HCT116 (cell line): ENCODE measurements around the gene SCN4A. TPM values are rescaled to one million over a fixed set of nuclear protein-coding genes. Genes with fewer than 3 reads are reported as not detected.

Source experiments
- ATAC-seq: fragments of 200-7000 bp; cut with Tn5 transposase; 2 replicates; pipeline ENCODE4 v1.9.1; 2020; ENCODE audit warnings: mild to moderate bottlenecking, moderate library complexity
- BruUV-seq: library from RNA; stranded (reverse); fragments of 400-500 nt; replicated peaks from 2 replicates; lab custom pipeline; 2021; lab: Mats Ljungman, UMichigan
- CTCF ChIA-PET: fragments of 300-600 bp; sonication (Branson Sonifier 250); formaldehyde crosslinking; loops from one replicate; lab custom pipeline; 2021; ENCODE audit warnings: antibody characterized with exemption; lab: Charles Lee
- POLR2A ChIA-PET: fragments of 300-600, 350-600 bp; sonication (Branson Sonifier 250); formaldehyde crosslinking; loops from one replicate; lab custom pipeline; 2021; ENCODE audit warnings: antibody characterized with exemption; lab: Charles Lee
- RAD21 ChIA-PET, 2 experiments: fragments of 300-600 bp; sonication (Branson Sonifier 250); formaldehyde crosslinking; loops; one replicate each; lab custom pipeline; 2023; ENCODE audit warnings: low total read pairs in 2 of 2; ENCODE audit not compliant: uncharacterized antibody in 2 of 2, unreplicated experiment in 2 of 2, low non-redundant PET in 1 of 2; lab: Charles Lee
- DNase-seq: peaks from one replicate; pipeline ENCODE4 v3.0.0-alpha.2; 2010; ENCODE audit warnings: low read depth, low spot score
- H2AFZ ChIP-seq: fragments of 200-600 bp; shearing (Covaris generic), sonication (generic); 2 replicates; pipeline ENCODE4 v1.6.1; 2017; ENCODE audit warnings: low read depth, mixed run types, mixed read lengths, antibody characterized with exemption, low read length; ENCODE audit not compliant: poor library complexity, severe bottlenecking
- H3K27ac ChIP-seq: 2 replicates; pipeline ENCODE4 v1.5.1; 2012; ENCODE audit warnings: low read depth, low read length
- H3K27me3 ChIP-seq: fragments of 200-600 bp; sonication (generic); 2 replicates; pipeline ENCODE4 v1.6.1; 2016; ENCODE audit warnings: mixed run types, low read length, mixed read lengths; ENCODE audit not compliant: insufficient read depth
- H3K36me3 ChIP-seq, 2 experiments: fragments of 200-500 bp in 1 of 2; fragments of 200-600 bp in 1 of 2; sonication (Bioruptor generic) in 1 of 2; sonication (generic) in 1 of 2; 2 replicates each; pipeline versions ENCODE4 v1.5.1 to v1.6.1; 2014 to 2016; ENCODE audit warnings: low read length in 2 of 2, inconsistent platforms in 1 of 2, mixed read lengths in 1 of 2, mixed run types in 1 of 2; ENCODE audit not compliant: insufficient read depth in 2 of 2, control insufficient read depth in 1 of 2
- H3K4me1 ChIP-seq, 2 experiments: fragments of 200-600 bp in 1 of 2; sonication (generic) in 1 of 2; 2 replicates each; pipeline versions ENCODE4 v1.5.1 to v1.6.1; 2012 to 2017; ENCODE audit warnings: low read length in 2 of 2, inconsistent platforms in 1 of 2, mild to moderate bottlenecking in 1 of 2, mixed read lengths in 1 of 2, mixed run types in 1 of 2, moderate library complexity in 1 of 2; ENCODE audit not compliant: insufficient read depth in 2 of 2, control insufficient read depth in 1 of 2
- H3K4me2 ChIP-seq: fragments of 200-600 bp; sonication (generic); 2 replicates; pipeline ENCODE4 v1.6.1; 2017; ENCODE audit warnings: mixed run types, low read length, mixed read lengths
- H3K4me3 ChIP-seq, 2 experiments: fragments of 200-600 bp in 1 of 2; sonication (generic) in 1 of 2; replicated peaks in 1 of 2; 2 replicates each; pipeline ENCODE4 v1.5.1; 2011 to 2016; ENCODE audit warnings: low read length in 2 of 2, control low read depth in 1 of 2, low read depth in 1 of 2, mild to moderate bottlenecking in 1 of 2, mixed read lengths in 1 of 2, mixed run types in 1 of 2
- H3K79me2 ChIP-seq: fragments of 200-600 bp; sonication (generic); 2 replicates; pipeline ENCODE4 v1.6.1; 2017; ENCODE audit warnings: mild to moderate bottlenecking, mixed run types, low read length, moderate library complexity, mixed read lengths; ENCODE audit not compliant: insufficient read depth
- H3K9ac ChIP-seq: fragments of 200-600 bp; sonication (generic); 2 replicates; pipeline ENCODE4 v1.6.1; 2016; ENCODE audit warnings: low read length, mixed read lengths
- H3K9me2 ChIP-seq: fragments of 200-600 bp; sonication (generic), shearing (Covaris generic); 2 replicates; pipeline ENCODE4 v1.6.1; 2017; ENCODE audit warnings: mixed run types, mild to moderate bottlenecking, moderate library complexity; ENCODE audit not compliant: insufficient read depth
- H3K9me3 ChIP-seq, 2 experiments: fragments of 200-500 bp in 1 of 2; fragments of 200-600 bp in 1 of 2; sonication (Bioruptor generic) in 1 of 2; sonication (generic) in 1 of 2; 2 replicates each; pipeline ENCODE4 v1.6.1; 2014 to 2017; ENCODE audit warnings: low read length in 2 of 2, mixed read lengths in 2 of 2, inconsistent platforms in 1 of 2, low read depth in 1 of 2, mild to moderate bottlenecking in 1 of 2, mixed run types in 1 of 2, moderate library complexity in 1 of 2; ENCODE audit not compliant: control insufficient read depth in 1 of 2, insufficient read depth in 1 of 2
- H4K20me1 ChIP-seq: fragments of 200-600 bp; sonication (generic), shearing (Covaris generic); 2 replicates; pipeline ENCODE4 v1.6.1; 2017; ENCODE audit warnings: mixed run types, mild to moderate bottlenecking, moderate library complexity; ENCODE audit not compliant: insufficient read depth
- ATF3 ChIP-seq: IDR thresholded peaks from 2 replicates; pipeline ENCODE4 v1.6.1; 2012
- CBX3 ChIP-seq: IDR thresholded peaks from 2 replicates; pipeline ENCODE4 v1.6.1; 2012; ENCODE audit warnings: low read depth
- CTCF ChIP-seq, 3 experiments: fragments of 200-600 bp in 1 of 3; sonication (generic) in 1 of 3; IDR thresholded peaks in 2 of 3; conservative IDR thresholded peaks in 1 of 3; 2 replicates each; pipeline ENCODE4 v1.5.1; 2012 to 2017; ENCODE audit warnings: low read depth in 2 of 3, low read length in 2 of 3, antibody characterized with exemption in 1 of 3, borderline replicate concordance in 1 of 3, control low read depth in 1 of 3, mild to moderate bottlenecking in 1 of 3, mixed read lengths in 1 of 3, mixed run types in 1 of 3, moderate library complexity in 1 of 3; ENCODE audit not compliant: insufficient read depth in 1 of 3
- EZH2 ChIP-seq: fragments of 200-600 bp; sonication (generic); IDR thresholded peaks from 2 replicates; pipeline ENCODE4 v1.6.1; 2017; ENCODE audit warnings: antibody characterized with exemption, mixed run types
- EZH2phosphoT487 ChIP-seq: fragments of 200-600 bp; IDR thresholded peaks from 2 replicates; pipeline ENCODE4 v1.6.1; 2018; ENCODE audit warnings: antibody characterized with exemption, borderline replicate concordance
- FOSL1 ChIP-seq: IDR thresholded peaks from 2 replicates; pipeline ENCODE4 v1.6.1; 2012; ENCODE audit warnings: low read depth
- JUND ChIP-seq: IDR thresholded peaks from 2 replicates; pipeline ENCODE4 v1.6.1; 2012
- MAX ChIP-seq: IDR thresholded peaks from 2 replicates; pipeline ENCODE4 v1.6.1; 2012
- POLR2A ChIP-seq: IDR thresholded peaks from 2 replicates; pipeline ENCODE4 v1.7.0; 2011; ENCODE audit warnings: borderline replicate concordance; ENCODE audit not compliant: insufficient read depth, insufficient read length; ENCODE audit errors: extremely low read depth
- SIN3A ChIP-seq: IDR thresholded peaks from 2 replicates; pipeline ENCODE4 v1.6.1; 2012; ENCODE audit warnings: low read depth
- YY1 ChIP-seq: IDR thresholded peaks from 2 replicates; pipeline ENCODE4 v1.6.1; 2011; ENCODE audit warnings: low read length, low read depth, moderate library complexity, mild to moderate bottlenecking; ENCODE audit not compliant: insufficient replicate concordance; ENCODE audit errors: extremely low read depth
- ZBTB33 ChIP-seq: IDR thresholded peaks from 2 replicates; pipeline ENCODE4 v1.6.1; 2011; ENCODE audit warnings: mild to moderate bottlenecking, low read length, moderate library complexity; ENCODE audit not compliant: insufficient replicate concordance; ENCODE audit errors: extremely low read depth
- intact Hi-C: fragments of 100-400 bp; cut with micrococcal nuclease; formaldehyde crosslinking; loops from 2 replicates; pipeline ENCODE4 v1.10.0; 2022
- total RNA-seq: library from RNA; stranded (reverse); gene quantifications from one replicate; pipeline ENCODE4 v1.2.1, GENCODE V29; 2021; ENCODE audit not compliant: unreplicated experiment

The SCN4A gene
- total RNA-seq, 1 experiment from 2014 or later = 2.7 TPM

GRCh38 chr17:63928172-63928666 lies 44.5 kb downstream of the SCN4A start:
- ChIA-PET POLR2A (no interaction called here), CTCF (interaction anchor here (0.6 to 1.0 kb wide), 3 partner anchors 8 to 205 kb away, joined by 3 read pairs; no protein-coding TSS in a partner anchor), RAD21 (interaction anchor here in 1 of 2 experiments (0.6 kb wide), 1 partner anchor 102 kb away, joined by 4 read pairs; no protein-coding TSS in a partner anchor)
- no peak for DNase-seq
- Histone ChIP-seq H3K4me2 (no peak overlapping the region), H4K20me1 (no peaks in the 10 kb centered on the region), H3K9ac (no peak overlapping the region), H3K27me3 (no peaks in the 10 kb centered on the region), H3K4me1 (peaks cover 0 to 11% of the 10 kb centered on the region in 2 experiments; a peak in 3 of 4 replicates), H3K4me3 (no peak overlapping the region)
- TF ChIP-seq ATF3 (no peak), CTCF (IDR thresholded peaks at IDR 0.05 in 2 of 3, conservative IDR thresholded peaks at IDR 0.05 in 1 of 3; ENCODE audit: borderline replicate concordance in 1 of 3, insufficient read depth in 1 of 3, low read depth in 2 of 3, low read length in 2 of 3) (no peak), ZBTB33 (no peak), EZH2phosphoT487 (no peak), MAX (no peak), JUND (no peak), YY1 (no peak), EZH2 (no peak), CBX3 (no peak), SIN3A (no peak), FOSL1 (no peak), POLR2A (no peak)
- TF ChIP-seq, all 23 proteins: peak for 0
- intact Hi-C loops = no loop called here
- H3K36me3 ChIP-seq = no peaks in the 10 kb centered on the region
- BruUV-seq = no TSS peak
- no peaks in the 10 kb centered on the region for H3K9me3 ChIP-seq
- H2AFZ ChIP-seq = no peak overlapping the region
- H3K9me2 ChIP-seq = no peaks in the 10 kb centered on the region
- ATAC-seq = no peak
- H3K79me2 ChIP-seq = no peaks in the 10 kb centered on the region
- no peak overlapping the region for H3K27ac ChIP-seq
